ENCODE data around the gene NHSL1. TPM values are rescaled to one million over a fixed set of nuclear protein-coding genes. Genes with fewer than 3 reads are reported as not detected.

The NHSL1 gene, protein sequence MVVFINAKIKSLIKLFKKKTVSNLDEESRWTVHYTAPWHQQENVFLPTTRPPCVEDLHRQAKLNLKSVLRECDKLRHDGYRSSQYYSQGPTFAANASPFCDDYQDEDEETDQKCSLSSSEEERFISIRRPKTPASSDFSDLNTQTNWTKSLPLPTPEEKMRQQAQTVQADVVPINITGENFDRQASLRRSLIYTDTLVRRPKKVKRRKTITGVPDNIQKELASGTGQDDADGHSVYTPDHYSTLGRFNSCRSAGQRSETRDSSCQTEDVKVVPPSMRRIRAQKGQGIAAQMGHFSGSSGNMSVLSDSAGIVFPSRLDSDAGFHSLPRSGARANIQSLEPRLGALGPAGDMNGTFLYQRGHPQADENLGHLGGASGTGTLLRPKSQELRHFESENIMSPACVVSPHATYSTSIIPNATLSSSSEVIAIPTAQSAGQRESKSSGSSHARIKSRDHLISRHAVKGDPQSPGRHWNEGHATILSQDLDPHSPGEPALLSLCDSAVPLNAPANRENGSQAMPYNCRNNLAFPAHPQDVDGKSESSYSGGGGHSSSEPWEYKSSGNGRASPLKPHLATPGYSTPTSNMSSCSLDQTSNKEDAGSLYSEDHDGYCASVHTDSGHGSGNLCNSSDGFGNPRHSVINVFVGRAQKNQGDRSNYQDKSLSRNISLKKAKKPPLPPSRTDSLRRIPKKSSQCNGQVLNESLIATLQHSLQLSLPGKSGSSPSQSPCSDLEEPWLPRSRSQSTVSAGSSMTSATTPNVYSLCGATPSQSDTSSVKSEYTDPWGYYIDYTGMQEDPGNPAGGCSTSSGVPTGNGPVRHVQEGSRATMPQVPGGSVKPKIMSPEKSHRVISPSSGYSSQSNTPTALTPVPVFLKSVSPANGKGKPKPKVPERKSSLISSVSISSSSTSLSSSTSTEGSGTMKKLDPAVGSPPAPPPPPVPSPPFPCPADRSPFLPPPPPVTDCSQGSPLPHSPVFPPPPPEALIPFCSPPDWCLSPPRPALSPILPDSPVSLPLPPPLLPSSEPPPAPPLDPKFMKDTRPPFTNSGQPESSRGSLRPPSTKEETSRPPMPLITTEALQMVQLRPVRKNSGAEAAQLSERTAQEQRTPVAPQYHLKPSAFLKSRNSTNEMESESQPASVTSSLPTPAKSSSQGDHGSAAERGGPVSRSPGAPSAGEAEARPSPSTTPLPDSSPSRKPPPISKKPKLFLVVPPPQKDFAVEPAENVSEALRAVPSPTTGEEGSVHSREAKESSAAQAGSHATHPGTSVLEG (N-terminal part only)
- total RNA-seq, result 71.3 TPM

DNA sequence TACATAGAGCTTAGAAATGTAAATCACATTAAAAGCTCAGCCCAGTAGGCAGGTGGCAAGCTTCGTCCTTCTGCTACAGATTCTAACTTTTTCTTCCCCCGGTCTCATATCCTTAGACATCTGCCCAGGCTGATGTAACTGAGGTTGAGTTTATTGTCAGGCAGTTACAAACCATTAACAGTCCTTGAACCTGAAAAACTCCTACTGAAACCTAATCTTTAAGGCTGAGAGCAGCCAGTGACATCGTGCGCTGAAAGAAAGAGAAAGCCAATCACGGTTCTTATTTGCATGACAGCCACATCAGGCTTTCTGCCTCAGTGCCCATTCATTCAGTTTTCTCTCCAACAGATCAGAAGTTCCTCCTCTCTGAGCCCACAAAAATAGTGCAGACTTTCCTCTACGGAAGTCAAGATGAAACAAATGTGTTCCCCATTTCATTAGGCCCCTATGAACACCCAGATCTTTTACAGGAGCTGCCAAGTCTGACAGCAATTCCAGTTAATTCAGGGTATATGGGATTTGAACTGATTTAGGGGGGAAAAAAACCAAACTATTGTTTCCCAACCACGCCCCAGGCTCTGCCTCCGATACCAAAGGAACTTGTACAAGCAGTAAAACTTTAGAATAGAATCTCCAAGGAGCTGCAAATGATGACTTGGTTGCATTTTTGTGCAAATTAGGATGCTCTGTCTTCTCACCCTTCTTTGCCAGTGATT lies at the start of gene NHSL1:
Gene NHSL1 (minus strand): TSS at position 192 of the 716 bp plus-strand sequence. CDS start 204 bp downstream, outside the sequence.
- DNase-seq (ENCODE audit: low spot score in 2 of 2), result no peak
- FAIRE-seq, result no peak

DNA sequence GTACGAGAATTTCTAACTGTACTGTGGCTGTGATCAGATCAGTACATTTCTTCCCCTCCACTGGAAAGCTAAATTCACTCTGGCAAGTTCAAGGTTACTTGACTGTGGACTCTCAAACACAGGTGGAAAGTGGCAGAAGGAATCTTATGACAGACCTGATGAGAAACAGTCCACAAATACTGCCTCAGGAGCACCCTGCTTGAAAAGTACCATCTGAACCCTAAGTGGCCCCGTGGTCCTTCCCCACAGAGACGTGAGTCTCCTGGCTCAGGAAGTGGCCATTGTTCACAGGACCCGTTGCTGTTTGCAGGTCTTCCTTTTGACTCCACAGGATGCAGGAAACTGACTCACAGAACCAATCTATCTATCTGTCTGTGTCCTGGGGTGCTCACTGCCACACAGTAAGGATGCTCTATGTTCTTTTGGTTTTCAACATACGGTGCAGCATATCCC lies 47.5 kb upstream of the NHSL1 start:
- no peak for FAIRE-seq
- DNase-seq (ENCODE audit: low spot score in 2 of 2), result no peak

DNA sequence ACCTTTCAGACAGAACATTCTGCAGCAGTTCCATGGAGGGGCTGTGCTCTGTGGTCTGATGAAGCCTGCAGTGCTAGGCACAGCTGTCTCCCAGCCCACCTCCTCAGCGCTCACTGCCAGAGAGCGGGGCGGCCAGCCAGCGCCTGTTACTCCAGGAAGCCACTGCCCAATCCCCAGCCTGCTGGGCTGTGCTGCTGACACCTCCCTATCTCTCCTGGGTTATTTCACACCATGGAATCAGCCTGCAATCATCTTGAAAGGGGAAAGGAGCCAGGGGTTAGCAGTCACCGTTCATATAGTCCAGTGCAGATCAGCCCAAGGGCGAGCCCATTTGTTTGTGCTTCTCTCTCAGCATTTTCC lies 46.3 kb upstream of the NHSL1 start:
- FAIRE-seq (no peak), DNase-seq (ENCODE audit: low spot score in 2 of 2) (no peak)

DNA sequence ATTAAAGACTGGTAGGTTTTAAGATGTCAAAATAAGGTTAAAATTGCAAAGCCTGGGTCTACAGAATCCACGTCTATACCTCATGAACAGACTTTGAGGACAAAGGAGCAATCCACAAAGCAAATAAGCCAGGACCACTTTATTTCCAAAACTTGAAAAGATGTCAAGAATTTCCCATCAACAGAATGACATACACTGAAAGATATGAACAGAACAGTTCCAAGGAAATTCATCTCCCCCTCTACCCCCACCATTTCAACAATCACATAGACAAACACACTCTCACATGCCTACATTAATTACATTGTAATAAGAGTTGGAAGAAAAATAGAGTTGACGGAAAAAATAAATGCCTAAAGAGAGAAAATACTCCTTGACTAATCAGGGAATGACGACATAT lies 45.2 kb upstream of the NHSL1 start:
- no peak for FAIRE-seq
- DNase-seq (ENCODE audit: low spot score in 2 of 2), result no peak

DNA sequence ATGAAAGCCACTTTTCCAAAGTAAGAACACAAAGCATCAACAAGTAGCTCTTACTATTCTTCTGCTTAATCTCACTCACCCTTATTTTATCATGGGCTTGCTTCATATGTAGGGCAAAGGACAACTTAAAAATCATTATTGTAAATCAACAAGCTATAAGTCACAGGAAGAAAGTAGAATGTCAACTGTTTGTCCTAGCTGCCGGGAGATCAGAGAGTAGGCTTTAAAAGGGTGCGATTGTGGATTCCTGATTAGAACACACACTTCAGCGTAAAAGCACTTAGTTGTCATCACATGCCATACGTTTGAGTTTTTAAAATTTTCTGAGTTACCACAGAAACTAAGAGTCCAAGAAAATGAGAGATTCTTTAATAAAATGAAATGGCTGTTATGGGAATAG lies 44.4 kb upstream of the NHSL1 start:
- FAIRE-seq, result no peak
- DNase-seq (ENCODE audit: low spot score in 2 of 2), result no peak

DNA sequence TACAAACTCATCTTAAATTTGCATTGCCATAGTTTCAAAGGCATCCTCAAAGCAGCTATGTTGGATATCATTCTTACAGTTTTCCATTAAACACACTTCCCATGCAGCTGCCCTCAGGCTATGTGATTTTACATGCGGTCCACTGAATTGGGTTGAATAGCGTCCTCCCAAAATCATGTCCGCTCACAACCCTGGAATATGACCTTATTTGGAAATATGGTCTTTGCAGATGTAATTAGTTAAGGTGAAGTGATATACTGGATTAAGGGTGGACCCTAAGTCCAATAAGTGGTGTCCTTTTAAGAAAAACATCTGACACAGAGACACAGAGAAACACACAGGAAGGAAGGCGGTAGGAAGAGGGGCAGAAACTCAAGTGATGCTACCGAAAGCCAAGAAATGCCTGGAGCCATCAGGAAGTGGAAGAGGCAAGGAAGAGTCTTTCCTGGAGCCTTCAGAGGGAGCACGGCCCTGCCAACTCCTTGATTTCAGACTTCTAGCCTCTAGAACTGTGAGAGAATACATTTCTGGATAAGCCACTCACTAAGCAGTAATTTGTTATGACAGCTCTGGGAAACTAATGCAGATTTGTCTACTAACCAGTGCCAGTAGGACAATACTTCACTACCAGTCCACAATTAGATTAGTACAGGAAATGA lies 42.7 kb upstream of the NHSL1 start:
- DNase-seq (ENCODE audit: low spot score in 2 of 2) (no peak), FAIRE-seq (no peak)

DNA sequence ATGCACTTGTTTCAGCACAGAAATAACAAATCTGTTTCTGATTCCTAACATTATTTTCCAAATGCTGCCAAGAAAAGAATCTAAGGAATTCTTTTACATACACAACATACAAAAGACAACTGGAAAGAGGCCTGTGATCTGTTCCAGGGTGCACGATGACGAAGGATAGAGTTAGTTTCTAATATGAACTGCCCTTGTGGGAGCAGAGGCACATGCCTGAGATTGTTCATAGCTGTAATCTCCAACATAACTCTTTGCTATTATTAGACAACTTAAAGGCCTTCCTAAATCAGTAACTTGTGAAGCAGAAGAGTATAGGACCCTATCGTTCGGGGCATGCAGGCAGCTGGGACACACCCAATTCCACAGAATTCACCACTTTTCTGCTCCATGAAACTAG lies 41.2 kb upstream of the NHSL1 start:
- no peak for DNase-seq (ENCODE audit: low spot score in 2 of 2)
- FAIRE-seq, result no peak

DNA sequence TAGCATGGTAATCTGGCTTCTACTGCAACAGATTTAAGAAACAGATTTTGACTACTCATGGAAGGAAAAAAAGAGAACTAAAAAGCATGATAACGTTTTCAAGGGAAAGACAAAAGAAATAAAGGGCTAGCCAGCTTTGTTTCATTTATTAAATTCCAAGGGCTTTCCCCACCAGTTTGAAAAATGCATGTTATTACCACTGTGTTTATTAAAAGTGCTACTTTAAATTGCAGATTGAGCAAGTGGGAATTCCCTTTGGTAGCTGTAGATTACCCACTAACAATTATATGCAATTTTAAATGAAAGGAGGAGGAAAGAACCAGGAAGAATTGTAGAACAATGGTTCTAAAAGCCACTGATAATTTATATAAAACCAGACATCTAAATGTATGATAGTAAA lies 40.6 kb upstream of the NHSL1 start:
- no peak for DNase-seq (ENCODE audit: low spot score in 2 of 2)
- FAIRE-seq, result no peak

DNA sequence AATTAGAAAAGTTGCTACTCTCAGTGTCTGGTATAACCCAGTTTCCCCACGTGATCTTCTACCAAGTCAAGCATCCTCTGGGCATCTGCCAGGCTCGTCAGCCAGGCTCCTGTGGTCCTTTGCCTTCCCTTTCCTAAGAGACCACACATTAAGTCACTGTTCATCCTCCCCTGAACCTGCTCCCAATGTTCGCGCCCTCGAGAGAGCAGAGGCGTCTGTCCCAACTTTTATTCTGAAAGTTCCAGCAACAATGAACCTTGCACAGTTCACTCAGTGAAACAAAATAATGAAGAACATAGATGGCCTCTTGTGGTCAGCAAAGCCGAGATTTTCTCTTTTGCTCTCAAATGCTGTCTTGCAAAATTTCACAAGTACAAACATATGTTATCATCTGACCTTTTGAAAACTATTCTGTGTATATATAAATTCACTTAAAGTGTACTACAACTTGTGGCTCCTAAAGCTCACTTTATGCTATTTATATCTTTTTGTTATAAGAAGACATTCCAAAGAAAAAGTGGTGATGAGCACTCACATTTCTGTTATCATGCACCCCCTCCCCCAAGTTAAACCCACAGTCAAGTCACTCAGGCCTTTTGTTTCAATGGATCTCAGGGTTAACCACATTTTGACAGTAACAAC lies 39.2 kb upstream of the NHSL1 start:
- FAIRE-seq (no peak), DNase-seq (ENCODE audit: low spot score in 2 of 2) (no peak)

DNA sequence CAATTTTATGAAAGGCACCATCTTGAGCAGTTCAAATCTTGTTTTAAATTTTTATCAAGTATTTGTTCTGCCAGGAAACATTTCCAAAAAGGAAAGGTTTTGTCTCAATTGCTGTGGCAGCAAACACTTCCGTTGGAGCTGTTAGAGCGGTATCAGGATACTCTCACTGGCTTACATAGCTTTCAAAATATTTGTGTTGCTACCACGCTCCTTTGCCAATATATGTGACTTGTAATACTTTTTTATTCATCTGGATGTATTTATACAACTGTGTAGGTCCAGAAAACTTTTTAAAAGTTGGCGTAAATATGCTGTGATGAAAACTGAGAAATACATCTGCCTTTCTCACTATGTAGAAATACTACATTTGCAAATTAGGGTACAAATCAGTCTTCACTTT lies 37.8 kb upstream of the NHSL1 start:
- DNase-seq (ENCODE audit: low spot score in 2 of 2), result no peak
- no peak for FAIRE-seq

DNA sequence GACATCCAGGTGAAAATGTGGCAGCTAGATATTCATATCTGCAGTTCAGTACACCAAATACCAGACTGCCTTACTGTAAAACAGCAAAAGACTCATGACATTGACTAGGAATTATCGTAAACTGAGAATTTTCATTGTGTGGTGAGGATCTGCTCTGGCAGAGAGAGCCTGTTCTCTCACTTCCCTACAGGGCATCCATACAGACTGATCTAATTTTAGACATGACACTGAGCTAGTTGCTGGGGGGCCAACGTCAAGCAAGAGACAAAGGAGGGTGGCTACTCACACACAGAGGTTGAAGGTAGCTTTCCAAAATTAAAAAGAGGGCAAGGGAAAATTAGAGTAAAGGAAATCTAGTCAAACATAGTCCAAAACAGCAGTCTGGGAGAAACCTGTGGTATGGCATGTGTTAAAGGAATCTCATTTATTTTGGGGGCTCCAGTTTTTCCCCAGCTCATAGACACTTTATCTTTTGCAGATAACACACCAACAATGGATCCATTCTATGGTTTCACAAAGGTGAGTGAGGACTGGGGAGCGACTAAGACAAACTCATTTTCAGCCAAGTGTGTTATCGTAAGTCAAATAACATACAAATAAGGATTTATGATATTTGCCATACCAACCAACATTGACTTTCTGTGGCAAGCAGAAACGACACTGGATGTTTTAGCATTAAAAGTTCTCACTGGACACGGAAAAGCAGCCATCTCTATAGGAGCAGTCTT lies 36.6 kb upstream of the NHSL1 start:
- no peak for DNase-seq (ENCODE audit: low spot score in 2 of 2)
- FAIRE-seq, result no peak

DNA sequence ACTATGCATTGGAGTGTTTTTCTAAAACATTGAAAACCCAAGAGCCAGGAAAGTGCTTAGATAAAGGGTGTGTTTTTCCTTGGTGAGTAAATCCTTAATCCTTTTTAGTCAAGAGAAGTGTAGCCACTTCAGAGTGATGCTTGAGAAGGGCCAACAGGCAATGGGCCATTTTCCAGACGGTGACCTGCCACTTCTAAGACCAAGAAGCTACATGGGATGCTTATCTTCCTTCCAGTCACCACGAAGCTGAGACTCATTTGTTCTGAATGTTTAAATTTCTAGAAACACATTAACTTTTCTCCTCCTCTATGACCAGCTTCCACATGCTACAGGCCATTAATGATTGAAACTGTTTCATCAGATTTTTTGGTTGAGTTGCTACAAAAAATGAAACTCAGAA lies 34.4 kb upstream of the NHSL1 start:
- DNase-seq (ENCODE audit: low spot score in 2 of 2), result no peak
- no peak for FAIRE-seq

DNA sequence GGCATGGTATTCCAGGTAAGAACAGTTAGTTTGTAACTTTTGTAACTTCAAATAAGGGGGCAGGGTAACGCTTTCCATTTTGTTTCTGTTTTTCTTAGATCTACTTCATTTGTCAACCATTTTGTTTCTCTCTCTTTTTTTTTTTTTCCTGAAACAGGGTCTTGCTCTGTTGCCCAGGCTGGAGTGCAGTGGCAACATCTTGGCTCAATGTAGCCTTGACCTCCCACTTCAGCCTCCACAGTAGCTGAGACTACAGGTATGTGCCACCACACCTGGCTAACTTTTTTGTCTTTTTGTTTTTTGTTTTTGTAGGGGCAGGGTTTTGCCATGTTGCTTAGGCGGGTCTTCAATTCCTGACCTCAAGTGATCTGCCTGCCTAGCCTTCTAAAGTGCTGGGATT lies 32.1 kb upstream of the NHSL1 start:
- DNase-seq (ENCODE audit: low spot score in 2 of 2) (no peak), FAIRE-seq (no peak)

DNA sequence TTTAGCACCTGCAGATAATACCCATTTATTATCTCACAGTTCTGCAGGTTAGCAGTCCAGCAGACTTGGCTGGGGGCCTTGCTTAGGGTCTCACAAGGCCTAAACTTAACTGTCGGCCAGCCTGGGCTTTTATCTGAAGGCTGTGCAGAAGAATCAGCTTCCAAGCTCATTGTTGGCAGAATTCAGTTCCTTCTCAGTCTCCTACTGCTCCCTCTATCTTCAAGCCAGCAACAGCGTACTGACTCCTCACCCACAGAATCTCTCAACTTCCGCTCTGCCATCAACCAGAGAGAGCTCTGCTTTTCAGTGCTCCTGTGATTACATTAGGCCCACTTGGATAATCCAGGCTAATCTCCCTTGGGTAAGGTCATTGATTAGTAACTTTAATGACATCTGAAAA lies 30.2 kb upstream of the NHSL1 start:
- FAIRE-seq (no peak), DNase-seq (ENCODE audit: low spot score in 2 of 2) (no peak)

DNA sequence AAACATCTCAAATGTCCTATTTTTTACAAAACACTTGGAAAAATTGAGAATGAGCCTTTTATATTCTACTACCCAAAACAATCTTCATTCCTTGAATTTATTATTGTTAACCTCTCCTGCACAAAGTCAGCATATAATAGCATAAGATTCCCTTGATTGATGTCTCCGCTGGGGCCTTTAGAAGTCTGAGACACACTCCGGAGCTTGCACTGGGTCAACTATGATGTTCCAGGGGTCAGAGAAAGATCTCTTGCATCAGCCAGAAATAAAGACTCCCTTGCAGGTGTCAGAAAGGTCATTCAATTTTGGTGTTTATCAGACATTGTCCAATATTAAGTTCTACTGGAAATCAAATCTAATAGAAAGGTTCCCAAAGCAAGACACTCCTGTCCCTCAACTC lies 29.7 kb upstream of the NHSL1 start:
- DNase-seq (ENCODE audit: low spot score in 2 of 2) (no peak), FAIRE-seq (no peak)

DNA sequence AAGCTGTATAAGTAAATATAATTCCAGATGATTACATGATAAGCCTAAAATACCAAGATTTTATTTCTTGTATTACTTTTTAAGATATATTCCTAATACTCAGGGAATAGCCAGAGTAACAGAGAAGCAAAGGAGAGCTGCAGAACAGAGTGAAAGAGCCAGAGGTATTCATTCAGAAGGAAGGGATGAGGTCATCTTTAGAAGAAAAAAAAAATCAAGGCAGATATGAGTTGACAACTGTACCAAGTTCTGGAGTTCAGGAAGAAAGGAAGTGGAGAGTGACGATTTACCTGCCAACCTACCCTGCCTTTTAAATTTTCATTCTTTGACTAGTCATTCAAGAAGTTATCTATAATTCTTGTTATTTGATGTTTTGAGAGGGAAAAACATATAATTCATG lies 28.8 kb upstream of the NHSL1 start:
- no peak for DNase-seq (ENCODE audit: low spot score in 2 of 2)

DNA sequence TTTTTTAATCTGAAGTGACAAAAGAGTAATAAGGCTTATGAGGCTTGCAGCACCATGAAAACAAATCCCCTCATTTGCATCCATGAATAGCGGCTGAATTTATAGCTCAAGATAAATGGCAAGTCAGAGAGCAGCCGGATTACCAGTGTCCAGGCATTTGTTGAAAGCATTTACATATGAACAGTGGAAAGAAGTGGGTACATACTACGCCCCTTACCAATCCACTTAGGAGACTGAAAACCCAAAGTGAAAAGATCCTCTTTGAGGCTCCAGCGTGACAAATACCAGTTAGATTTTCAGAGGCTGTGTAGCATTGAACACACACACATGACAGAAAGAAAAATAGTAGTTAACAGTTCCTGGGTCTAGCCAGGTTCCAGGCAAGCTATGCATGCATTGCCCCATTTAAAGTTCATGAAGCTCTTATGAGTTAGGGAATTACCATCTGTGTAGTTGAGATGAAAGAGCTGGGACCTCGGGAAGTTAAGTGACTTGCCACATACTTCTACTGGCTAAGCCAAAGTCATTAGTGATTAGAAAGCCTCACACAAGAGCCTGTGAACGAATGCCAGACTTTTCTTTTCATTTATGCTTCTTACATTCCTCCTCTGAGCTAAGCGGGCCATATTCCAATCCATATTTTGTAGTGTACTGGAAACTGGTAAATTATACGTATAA lies 28.3 kb upstream of the NHSL1 start:
- FAIRE-seq (no peak), DNase-seq (ENCODE audit: low spot score in 2 of 2) (no peak)

More for the DNA sequence above, 28.8 kb upstream of the NHSL1 start:
- no peak for FAIRE-seq

DNA sequence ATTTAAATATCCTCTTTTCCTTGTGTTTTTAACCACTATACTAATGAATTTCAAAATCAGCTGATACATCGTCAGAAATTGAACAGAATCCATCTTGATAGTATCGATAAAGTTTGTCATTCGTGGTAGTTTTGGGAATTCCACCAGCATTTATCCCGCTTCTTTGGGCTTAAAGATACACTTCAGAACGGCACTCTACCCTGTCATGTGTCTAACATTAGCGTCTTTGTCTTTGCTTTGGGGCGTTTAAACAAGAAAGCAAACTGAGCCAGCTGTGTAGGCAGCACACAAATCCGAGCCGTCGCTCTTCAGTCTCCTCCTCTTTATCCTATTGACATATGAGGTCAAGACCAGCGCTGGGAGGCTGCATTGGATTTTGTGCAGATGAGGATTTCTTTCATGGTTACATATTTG lies 27.5 kb upstream of the NHSL1 start:
- FAIRE-seq (no peak), DNase-seq (ENCODE audit: low spot score in 2 of 2) (no peak)

Data from frontal cortex (tissue), 4 donors.